ENCODE measurements around the gene SNX24.

- TF ChIP-seq POLR2A (IDR thresholded peaks at IDR 0.05) (no peak), CTCF (IDR thresholded peaks at IDR 0.05) (no peak)
Measured at GRCh38 chr5:122972877-122973276, 127.5 kb downstream of the SNX24 start.
